GM23338 (cell line): ENCODE data around the gene C1orf216. TPM values are rescaled to one million over a fixed set of nuclear protein-coding genes. Genes with fewer than 3 reads are reported as not detected.

Source experiments
- ATAC-seq: fragments of 200-7000 bp; cut with Tn5 transposase; 3 replicates; pipeline ENCODE4 v1.9.1; 2020
- DNase-seq: peaks from one replicate; pipeline ENCODE4 v3.0.0-alpha.2; 2015; ENCODE audit warnings: low spot score
- H2AFZ ChIP-seq: fragments of 200-600 bp; sonication (generic); 2 replicates; pipeline ENCODE4 v1.8.0; 2016; ENCODE audit warnings: antibody characterized with exemption, mild to moderate bottlenecking, moderate library complexity
- H3F3A ChIP-seq: fragments of 200-600 bp; sonication (generic); replicated peaks from 2 replicates; pipeline ENCODE4 v1.8.0; 2017; ENCODE audit warnings: antibody characterized with exemption, mixed run types, low read depth
- H3K27ac ChIP-seq: fragments of 200-600 bp; sonication (generic); 2 replicates; pipeline ENCODE4 v1.6.1; 2016; ENCODE audit warnings: low read depth
- H3K27me3 ChIP-seq: fragments of 200-600 bp; sonication (generic); 2 replicates; pipeline ENCODE4 v1.8.0; 2016; ENCODE audit warnings: mild to moderate bottlenecking, mixed run types, moderate library complexity; ENCODE audit not compliant: insufficient read depth
- H3K36me3 ChIP-seq: fragments of 200-600 bp; sonication (generic); 2 replicates; pipeline ENCODE4 v1.8.0; 2016; ENCODE audit warnings: mild to moderate bottlenecking; ENCODE audit not compliant: insufficient read depth
- H3K4me1 ChIP-seq: fragments of 200-600 bp; sonication (generic); 2 replicates; pipeline ENCODE4 v1.8.0; 2016; ENCODE audit warnings: mild to moderate bottlenecking, moderate library complexity; ENCODE audit not compliant: insufficient read depth
- H3K4me2 ChIP-seq: fragments of 200-600 bp; sonication (generic); 2 replicates; pipeline ENCODE4 v1.7.1; 2017; ENCODE audit warnings: mixed run types
- H3K4me3 ChIP-seq: fragments of 200-600 bp; sonication (generic); 2 replicates; pipeline ENCODE4 v1.6.1; 2016; ENCODE audit warnings: mixed run types
- H3K79me2 ChIP-seq: fragments of 200-600 bp; sonication (generic); replicated peaks from 2 replicates; pipeline ENCODE4 v1.8.0; 2017; ENCODE audit warnings: mild to moderate bottlenecking; ENCODE audit not compliant: insufficient read depth
- H3K9me2 ChIP-seq: fragments of 200-600 bp; sonication (generic); 2 replicates; pipeline ENCODE4 v1.8.0; 2017; ENCODE audit not compliant: insufficient read depth
- H4K20me1 ChIP-seq: fragments of 200-600 bp; sonication (generic); replicated peaks from 2 replicates; pipeline ENCODE4 v1.8.0; 2017; ENCODE audit warnings: mild to moderate bottlenecking; ENCODE audit not compliant: insufficient read depth
- H3K27ac Mint-ChIP-seq: 2 replicates; pipeline ENCODE4 v1.8.0; 2020; ENCODE audit warnings: inconsistent platforms, mild to moderate bottlenecking, moderate library complexity, mixed read lengths
- H3K27me3 Mint-ChIP-seq: 3 replicates; pipeline ENCODE4 v1.8.0; 2022; ENCODE audit warnings: low read depth, mild to moderate bottlenecking, moderate library complexity, mixed read lengths, inconsistent platforms; ENCODE audit not compliant: insufficient read depth, poor library complexity
- H3K36me3 Mint-ChIP-seq: 3 replicates; pipeline ENCODE4 v1.8.0; 2021; ENCODE audit warnings: low read depth, mild to moderate bottlenecking, inconsistent platforms, moderate library complexity, mixed read lengths
- H3K4me1 Mint-ChIP-seq: 3 replicates; pipeline ENCODE4 v1.8.0; 2020; ENCODE audit warnings: mild to moderate bottlenecking, inconsistent platforms, mixed read lengths
- H3K4me3 Mint-ChIP-seq: 3 replicates; pipeline ENCODE4 v1.8.0; 2021; ENCODE audit warnings: moderate library complexity, mild to moderate bottlenecking, inconsistent platforms, mixed read lengths
- H3K9me3 Mint-ChIP-seq: 3 replicates; pipeline ENCODE4 v1.8.0; 2020; ENCODE audit warnings: moderate library complexity, mild to moderate bottlenecking, inconsistent platforms, mixed read lengths
- CREB1 ChIP-seq: fragments of 250-450 bp; sonication (Bioruptor Pico); IDR thresholded peaks from 2 replicates; pipeline ENCODE4 v1.5.0; 2020; ENCODE audit warnings: low read depth, mild to moderate bottlenecking, moderate library complexity
- EZH2 ChIP-seq: fragments of 200-600 bp; sonication (generic); IDR thresholded peaks from one replicate; pipeline ENCODE4 v1.8.0; 2017; ENCODE audit warnings: antibody characterized with exemption, mild to moderate bottlenecking, low read depth; ENCODE audit not compliant: unreplicated experiment
- EZH2phosphoT487 ChIP-seq: fragments of 200-600 bp; sonication (generic); IDR thresholded peaks from one replicate; pipeline ENCODE4 v1.8.1; 2018; ENCODE audit warnings: antibody characterized with exemption; ENCODE audit not compliant: unreplicated experiment
- JUNB ChIP-seq: IDR thresholded peaks from one replicate; pipeline ENCODE4 v1.6.1; 2016; ENCODE audit warnings: antibody characterized with exemption; ENCODE audit not compliant: unreplicated experiment
- NANOG ChIP-seq: IDR thresholded peaks from 2 replicates; pipeline ENCODE4 v1.6.1; 2016; ENCODE audit warnings: antibody characterized with exemption, borderline replicate concordance
- POLR2AphosphoS5 ChIP-seq: IDR thresholded peaks from 2 replicates; pipeline ENCODE4 v1.6.1; 2016; ENCODE audit warnings: antibody characterized with exemption, low read depth
- STAT1 ChIP-seq: IDR thresholded peaks from one replicate; pipeline ENCODE4 v1.6.1; 2016; ENCODE audit warnings: antibody characterized with exemption; ENCODE audit not compliant: unreplicated experiment
- ZNF114 ChIP-seq: fragments of 250-450 bp; sonication (Bioruptor Pico); IDR thresholded peaks from 2 replicates; pipeline ENCODE4 v1.5.0; 2020; ENCODE audit warnings: mild to moderate bottlenecking, moderate library complexity
- ZNF331 ChIP-seq: fragments of 250-450 bp; sonication (Bioruptor Pico); IDR thresholded peaks from 2 replicates; pipeline ENCODE4 v1.5.0; 2020; ENCODE audit warnings: low read depth, mild to moderate bottlenecking, moderate library complexity
- polyA plus RNA-seq: library from polyadenylated mRNA; unstranded; fragments of >200 nt; fragmentation: Nextera tagmentation; extraction: Ambion mirVana; gene quantifications from 2 replicates; pipeline ENCODE4 v1.2.1, GENCODE V29; 2016
- total RNA-seq: library from RNA; depleted of rRNA; stranded (reverse); fragments of >200 nt; shearing (Covaris generic); gene quantifications from 2 replicates; pipeline ENCODE4 v1.2.3, GENCODE V29; 2014
- TF ChIP-seq, protein P1 (sequence below): fragments of 250-450 bp; sonication (Bioruptor Pico); IDR thresholded peaks from 2 replicates; pipeline ENCODE4 v1.5.0; 2020; ENCODE audit warnings: mild to moderate bottlenecking, moderate library complexity
- TF ChIP-seq, protein P2 (sequence below): IDR thresholded peaks from one replicate; pipeline ENCODE4 v1.6.1; 2018; ENCODE audit warnings: antibody characterized with exemption; ENCODE audit not compliant: unreplicated experiment
- TF ChIP-seq, protein P3 (sequence below): IDR thresholded peaks from 2 replicates; pipeline ENCODE4 v1.6.1; 2016; ENCODE audit warnings: antibody characterized with exemption
- TF ChIP-seq, protein P4 (sequence below), 2 experiments: fragments of 200-600 bp in 1 of 2; sonication (generic) in 1 of 2; conservative IDR thresholded peaks; 2 replicates each; pipeline versions ENCODE4 v1.5.1 to v1.6.1; 2016 to 2017; ENCODE audit warnings: antibody characterized with exemption in 2 of 2, low read depth in 2 of 2, mild to moderate bottlenecking in 2 of 2, moderate library complexity in 1 of 2

Gene C1orf216
- total and polyA plus RNA-seq, 2 experiments from 2014 or later: 4.7 to 21.5 TPM

DNA sequence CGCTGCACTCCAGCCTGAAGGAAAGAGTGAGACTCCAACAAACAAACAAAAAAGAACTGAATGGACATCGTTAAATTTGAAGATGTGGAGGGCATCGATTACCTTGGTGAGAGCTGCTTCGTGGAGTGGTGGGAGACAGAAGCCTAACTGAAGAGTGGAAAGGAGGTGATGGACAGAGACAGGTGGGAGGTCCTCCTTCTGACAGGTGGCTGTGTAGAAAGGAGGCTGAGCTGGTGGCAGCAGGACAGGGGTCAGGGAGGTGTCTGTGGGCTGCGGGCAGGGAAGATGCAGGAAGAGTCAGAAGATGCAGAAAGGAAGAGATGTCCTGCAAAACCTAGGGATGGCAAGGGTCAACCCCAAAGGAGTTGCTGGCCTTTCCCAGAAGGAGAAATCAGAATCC is 30.5 kb downstream of the C1orf216 start:
- Mint-ChIP-seq H3K4me3 (no peak overlapping the region), H3K4me1 (peaks cover 29% of the 10 kb centered on the region), H3K27ac (no peak overlapping the region), H3K27me3 (peaks cover 2% of the 10 kb centered on the region), H3K36me3 (no peaks in the 10 kb centered on the region), H3K9me3 (no peaks in the 10 kb centered on the region)
- Histone ChIP-seq H3K36me3 (no peaks in the 10 kb centered on the region), H3K79me2 (no peaks in the 10 kb centered on the region), H3F3A (no peaks in the 10 kb centered on the region), H3K4me2 (no peak overlapping the region), H4K20me1 (no peaks in the 10 kb centered on the region), H3K4me1 (peaks cover 20% of the 10 kb centered on the region), H3K27ac (no peak overlapping the region), H2AFZ (no peak overlapping the region), H3K27me3 (no peaks in the 10 kb centered on the region; the same call in 1 of the 2 replicates), H3K9me2 (no peaks in the 10 kb centered on the region), H3K4me3 (no peak overlapping the region)
- no peak for DNase-seq
- TF ChIP-seq EZH2phosphoT487 (no peak), POLR2AphosphoS5 (no peak), STAT1 (no peak), NANOG (no peak), CREB1 (CRISPR knock-in tag) (no peak), JUNB (no peak), EZH2 (no peak), ZNF331 (no peak), ZNF114 (no peak)
- TF ChIP-seq, protein P1, sequence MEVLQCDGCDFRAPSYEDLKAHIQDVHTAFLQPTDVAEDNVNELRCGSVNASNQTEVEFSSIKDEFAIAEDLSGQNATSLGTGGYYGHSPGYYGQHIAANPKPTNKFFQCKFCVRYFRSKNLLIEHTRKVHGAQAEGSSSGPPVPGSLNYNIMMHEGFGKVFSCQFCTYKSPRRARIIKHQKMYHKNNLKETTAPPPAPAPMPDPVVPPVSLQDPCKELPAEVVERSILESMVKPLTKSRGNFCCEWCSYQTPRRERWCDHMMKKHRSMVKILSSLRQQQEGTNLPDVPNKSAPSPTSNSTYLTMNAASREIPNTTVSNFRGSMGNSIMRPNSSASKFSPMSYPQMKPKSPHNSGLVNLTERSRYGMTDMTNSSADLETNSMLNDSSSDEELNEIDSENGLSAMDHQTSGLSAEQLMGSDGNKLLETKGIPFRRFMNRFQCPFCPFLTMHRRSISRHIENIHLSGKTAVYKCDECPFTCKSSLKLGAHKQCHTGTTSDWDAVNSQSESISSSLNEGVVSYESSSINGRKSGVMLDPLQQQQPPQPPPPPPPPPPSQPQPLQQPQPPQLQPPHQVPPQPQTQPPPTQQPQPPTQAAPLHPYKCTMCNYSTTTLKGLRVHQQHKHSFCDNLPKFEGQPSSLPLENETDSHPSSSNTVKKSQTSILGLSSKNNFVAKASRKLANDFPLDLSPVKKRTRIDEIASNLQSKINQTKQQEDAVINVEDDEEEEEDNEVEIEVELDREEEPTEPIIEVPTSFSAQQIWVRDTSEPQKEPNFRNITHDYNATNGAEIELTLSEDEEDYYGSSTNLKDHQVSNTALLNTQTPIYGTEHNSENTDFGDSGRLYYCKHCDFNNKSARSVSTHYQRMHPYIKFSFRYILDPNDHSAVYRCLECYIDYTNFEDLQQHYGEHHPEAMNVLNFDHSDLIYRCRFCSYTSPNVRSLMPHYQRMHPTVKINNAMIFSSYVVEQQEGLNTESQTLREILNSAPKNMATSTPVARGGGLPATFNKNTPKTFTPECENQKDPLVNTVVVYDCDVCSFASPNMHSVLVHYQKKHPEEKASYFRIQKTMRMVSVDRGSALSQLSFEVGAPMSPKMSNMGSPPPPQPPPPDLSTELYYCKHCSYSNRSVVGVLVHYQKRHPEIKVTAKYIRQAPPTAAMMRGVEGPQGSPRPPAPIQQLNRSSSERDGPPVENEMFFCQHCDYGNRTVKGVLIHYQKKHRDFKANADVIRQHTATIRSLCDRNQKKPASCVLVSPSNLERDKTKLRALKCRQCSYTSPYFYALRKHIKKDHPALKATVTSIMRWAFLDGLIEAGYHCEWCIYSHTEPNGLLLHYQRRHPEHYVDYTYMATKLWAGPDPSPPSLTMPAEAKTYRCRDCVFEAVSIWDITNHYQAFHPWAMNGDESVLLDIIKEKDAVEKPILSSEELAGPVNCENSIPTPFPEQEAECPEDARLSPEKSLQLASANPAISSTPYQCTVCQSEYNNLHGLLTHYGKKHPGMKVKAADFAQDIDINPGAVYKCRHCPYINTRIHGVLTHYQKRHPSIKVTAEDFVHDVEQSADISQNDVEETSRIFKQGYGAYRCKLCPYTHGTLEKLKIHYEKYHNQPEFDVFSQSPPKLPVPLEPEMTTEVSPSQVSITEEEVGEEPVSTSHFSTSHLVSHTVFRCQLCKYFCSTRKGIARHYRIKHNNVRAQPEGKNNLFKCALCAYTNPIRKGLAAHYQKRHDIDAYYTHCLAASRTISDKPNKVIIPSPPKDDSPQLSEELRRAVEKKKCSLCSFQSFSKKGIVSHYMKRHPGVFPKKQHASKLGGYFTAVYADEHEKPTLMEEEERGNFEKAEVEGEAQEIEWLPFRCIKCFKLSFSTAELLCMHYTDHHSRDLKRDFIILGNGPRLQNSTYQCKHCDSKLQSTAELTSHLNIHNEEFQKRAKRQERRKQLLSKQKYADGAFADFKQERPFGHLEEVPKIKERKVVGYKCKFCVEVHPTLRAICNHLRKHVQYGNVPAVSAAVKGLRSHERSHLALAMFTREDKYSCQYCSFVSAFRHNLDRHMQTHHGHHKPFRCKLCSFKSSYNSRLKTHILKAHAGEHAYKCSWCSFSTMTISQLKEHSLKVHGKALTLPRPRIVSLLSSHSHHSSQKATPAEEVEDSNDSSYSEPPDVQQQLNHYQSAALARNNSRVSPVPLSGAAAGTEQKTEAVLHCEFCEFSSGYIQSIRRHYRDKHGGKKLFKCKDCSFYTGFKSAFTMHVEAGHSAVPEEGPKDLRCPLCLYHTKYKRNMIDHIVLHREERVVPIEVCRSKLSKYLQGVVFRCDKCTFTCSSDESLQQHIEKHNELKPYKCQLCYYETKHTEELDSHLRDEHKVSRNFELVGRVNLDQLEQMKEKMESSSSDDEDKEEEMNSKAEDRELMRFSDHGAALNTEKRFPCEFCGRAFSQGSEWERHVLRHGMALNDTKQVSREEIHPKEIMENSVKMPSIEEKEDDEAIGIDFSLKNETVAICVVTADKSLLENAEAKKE (CRISPR knock-in tag): no peak
- TF ChIP-seq, protein P2, sequence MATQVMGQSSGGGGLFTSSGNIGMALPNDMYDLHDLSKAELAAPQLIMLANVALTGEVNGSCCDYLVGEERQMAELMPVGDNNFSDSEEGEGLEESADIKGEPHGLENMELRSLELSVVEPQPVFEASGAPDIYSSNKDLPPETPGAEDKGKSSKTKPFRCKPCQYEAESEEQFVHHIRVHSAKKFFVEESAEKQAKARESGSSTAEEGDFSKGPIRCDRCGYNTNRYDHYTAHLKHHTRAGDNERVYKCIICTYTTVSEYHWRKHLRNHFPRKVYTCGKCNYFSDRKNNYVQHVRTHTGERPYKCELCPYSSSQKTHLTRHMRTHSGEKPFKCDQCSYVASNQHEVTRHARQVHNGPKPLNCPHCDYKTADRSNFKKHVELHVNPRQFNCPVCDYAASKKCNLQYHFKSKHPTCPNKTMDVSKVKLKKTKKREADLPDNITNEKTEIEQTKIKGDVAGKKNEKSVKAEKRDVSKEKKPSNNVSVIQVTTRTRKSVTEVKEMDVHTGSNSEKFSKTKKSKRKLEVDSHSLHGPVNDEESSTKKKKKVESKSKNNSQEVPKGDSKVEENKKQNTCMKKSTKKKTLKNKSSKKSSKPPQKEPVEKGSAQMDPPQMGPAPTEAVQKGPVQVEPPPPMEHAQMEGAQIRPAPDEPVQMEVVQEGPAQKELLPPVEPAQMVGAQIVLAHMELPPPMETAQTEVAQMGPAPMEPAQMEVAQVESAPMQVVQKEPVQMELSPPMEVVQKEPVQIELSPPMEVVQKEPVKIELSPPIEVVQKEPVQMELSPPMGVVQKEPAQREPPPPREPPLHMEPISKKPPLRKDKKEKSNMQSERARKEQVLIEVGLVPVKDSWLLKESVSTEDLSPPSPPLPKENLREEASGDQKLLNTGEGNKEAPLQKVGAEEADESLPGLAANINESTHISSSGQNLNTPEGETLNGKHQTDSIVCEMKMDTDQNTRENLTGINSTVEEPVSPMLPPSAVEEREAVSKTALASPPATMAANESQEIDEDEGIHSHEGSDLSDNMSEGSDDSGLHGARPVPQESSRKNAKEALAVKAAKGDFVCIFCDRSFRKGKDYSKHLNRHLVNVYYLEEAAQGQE: no peak
- TF ChIP-seq, protein P3, sequence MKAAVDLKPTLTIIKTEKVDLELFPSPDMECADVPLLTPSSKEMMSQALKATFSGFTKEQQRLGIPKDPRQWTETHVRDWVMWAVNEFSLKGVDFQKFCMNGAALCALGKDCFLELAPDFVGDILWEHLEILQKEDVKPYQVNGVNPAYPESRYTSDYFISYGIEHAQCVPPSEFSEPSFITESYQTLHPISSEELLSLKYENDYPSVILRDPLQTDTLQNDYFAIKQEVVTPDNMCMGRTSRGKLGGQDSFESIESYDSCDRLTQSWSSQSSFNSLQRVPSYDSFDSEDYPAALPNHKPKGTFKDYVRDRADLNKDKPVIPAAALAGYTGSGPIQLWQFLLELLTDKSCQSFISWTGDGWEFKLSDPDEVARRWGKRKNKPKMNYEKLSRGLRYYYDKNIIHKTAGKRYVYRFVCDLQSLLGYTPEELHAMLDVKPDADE: no peak
- TF ChIP-seq, protein P4, sequence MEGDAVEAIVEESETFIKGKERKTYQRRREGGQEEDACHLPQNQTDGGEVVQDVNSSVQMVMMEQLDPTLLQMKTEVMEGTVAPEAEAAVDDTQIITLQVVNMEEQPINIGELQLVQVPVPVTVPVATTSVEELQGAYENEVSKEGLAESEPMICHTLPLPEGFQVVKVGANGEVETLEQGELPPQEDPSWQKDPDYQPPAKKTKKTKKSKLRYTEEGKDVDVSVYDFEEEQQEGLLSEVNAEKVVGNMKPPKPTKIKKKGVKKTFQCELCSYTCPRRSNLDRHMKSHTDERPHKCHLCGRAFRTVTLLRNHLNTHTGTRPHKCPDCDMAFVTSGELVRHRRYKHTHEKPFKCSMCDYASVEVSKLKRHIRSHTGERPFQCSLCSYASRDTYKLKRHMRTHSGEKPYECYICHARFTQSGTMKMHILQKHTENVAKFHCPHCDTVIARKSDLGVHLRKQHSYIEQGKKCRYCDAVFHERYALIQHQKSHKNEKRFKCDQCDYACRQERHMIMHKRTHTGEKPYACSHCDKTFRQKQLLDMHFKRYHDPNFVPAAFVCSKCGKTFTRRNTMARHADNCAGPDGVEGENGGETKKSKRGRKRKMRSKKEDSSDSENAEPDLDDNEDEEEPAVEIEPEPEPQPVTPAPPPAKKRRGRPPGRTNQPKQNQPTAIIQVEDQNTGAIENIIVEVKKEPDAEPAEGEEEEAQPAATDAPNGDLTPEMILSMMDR (conservative IDR thresholded peaks at IDR 0.05; ENCODE audit: low read depth in 2 of 2): no peak
- ATAC-seq: no peak
